GM12874 (cell line): ENCODE data around the gene PDGFB.

Source experiments
- TF ChIP-seq, protein P1 (sequence below): IDR thresholded peaks from 2 replicates; pipeline ENCODE4 v1.5.1; 2011; ENCODE audit warnings: low read depth, mild to moderate bottlenecking, control low read depth, low read length, moderate library complexity; ENCODE audit not compliant: insufficient read depth

The PDGFB gene

DNA sequence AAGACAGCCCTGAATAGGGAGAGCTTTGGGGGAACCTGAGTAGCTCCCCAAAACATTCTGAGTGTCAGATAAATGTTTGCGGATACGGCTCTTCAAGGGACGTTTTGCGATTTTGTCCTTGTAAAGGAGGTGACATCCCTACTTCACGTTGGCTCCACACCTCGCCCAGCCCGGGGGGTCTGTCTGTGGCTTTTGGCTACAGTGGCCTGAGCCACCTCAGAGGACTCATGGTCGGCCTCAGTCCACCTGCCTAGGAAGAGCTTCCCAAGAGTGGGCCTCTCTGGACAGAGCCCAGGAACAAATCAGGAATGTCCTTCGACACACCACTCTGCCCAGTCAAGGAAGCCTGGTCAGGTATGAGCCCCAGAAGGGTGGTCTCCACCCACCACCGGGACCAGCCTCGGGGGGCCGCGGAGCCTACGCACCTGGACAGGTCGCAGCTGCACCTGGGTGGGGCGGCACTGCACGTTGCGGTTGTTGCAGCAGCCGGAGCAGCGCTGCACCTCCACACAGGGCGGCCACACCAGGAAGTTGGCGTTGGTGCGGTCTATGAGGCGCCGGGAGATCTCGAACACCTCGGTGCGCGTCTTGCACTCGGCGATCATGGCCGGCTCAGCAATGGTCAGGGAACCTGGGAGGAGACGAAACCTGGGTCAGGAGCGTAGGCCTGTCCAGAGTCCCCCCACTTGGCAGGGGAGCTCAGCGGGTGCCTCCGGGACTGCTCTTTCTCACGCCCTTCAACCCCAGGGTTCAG lies 13.4 kb downstream of the PDGFB start:
- TF ChIP-seq, protein P1, sequence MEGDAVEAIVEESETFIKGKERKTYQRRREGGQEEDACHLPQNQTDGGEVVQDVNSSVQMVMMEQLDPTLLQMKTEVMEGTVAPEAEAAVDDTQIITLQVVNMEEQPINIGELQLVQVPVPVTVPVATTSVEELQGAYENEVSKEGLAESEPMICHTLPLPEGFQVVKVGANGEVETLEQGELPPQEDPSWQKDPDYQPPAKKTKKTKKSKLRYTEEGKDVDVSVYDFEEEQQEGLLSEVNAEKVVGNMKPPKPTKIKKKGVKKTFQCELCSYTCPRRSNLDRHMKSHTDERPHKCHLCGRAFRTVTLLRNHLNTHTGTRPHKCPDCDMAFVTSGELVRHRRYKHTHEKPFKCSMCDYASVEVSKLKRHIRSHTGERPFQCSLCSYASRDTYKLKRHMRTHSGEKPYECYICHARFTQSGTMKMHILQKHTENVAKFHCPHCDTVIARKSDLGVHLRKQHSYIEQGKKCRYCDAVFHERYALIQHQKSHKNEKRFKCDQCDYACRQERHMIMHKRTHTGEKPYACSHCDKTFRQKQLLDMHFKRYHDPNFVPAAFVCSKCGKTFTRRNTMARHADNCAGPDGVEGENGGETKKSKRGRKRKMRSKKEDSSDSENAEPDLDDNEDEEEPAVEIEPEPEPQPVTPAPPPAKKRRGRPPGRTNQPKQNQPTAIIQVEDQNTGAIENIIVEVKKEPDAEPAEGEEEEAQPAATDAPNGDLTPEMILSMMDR: no peak

DNA sequence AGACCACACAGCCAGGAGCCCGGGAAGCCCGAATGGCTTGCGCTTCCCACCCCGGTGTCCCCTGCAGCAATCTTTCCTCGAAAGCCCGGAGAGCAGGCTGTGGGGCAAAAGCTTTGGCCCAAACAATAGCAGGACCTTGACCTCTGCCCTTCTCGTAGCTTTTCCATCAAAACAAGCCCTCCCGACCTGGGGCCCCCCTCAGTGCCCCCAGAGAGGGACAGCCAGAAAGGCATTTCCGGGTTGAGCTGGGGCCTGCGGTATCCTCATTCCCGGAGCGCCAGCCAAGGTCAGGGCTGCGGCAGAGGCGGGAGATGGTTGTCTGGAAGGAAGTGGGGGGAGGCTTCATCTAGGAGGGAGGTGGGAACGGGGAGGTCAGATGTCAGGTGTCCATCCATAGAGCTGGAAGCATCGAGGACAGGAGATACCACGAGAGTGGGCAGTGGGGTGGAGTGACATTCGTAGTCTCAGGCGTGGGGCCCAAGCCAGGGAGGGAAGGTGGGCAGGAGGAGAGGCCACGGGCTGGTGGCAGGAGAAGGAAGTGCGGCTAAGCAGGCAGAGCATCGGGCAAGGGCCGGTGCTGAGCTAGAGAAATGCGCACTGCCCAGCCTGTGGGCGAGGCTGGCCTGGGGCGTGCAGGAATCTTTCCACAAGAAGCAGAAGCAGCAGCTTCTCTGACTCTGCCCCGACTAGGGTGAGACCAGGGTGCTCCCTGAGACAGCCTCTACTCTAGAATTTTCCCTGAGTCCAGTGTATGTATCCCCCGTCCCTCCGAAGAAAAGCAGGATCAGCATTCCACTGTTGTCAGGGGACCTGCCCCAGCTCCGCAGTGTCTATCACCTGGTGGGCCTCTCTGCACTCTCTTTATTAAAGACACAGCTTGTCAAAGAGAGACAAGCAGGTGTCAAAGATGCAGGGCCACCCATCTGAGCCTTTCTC lies 14.3 kb downstream of the PDGFB start:
- TF ChIP-seq, protein P1: no peak

DNA sequence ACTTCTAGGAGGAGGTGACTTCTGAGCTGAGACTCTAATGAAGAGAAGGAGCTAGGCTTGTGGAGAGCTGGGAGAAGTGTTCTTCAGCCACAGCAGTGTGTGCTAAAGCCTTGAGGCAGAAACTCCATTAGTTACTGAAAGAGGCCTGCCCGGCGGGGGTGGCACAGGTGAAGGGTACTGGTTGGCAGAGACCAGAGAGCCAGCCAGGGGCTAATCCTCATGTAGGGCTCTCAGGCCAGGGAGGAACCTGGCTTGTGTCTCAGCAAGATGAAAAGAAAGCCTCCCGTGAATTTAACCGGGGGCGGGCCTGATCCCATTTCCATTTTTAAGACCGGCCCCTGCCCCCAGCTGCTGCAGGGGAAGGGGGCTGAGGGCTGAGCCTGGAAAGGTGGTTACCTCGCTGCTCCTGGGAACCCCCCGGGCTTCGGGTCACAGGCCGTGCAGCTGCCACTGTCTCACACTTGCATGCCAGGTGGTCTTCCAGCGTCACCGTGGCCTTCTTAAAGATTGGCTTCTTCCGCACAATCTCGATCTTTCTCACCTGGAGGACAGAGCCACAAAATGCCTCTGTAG lies 15.0 kb downstream of the PDGFB start:
- TF ChIP-seq, protein P1: no peak

DNA sequence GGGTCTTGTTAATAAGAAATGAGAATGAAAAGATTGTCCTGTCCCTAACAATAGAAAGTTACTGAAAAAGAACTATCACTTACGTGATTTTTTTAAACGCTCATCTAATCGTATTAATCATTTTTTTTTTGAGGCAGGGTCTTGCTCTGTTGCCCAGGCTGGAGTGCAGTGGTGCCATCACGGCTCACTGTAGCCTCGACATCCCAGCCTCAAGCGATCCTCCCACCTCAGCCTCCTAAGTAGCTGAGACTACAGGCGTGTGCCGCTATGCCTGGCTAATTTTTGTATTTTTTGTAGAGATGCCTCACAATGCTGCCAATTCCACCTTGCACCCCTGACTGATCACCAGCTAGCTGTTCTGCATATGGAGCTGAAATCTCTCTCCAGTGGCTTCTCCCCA lies 15.7 kb downstream of the PDGFB start:
- TF ChIP-seq, protein P1: no peak

DNA sequence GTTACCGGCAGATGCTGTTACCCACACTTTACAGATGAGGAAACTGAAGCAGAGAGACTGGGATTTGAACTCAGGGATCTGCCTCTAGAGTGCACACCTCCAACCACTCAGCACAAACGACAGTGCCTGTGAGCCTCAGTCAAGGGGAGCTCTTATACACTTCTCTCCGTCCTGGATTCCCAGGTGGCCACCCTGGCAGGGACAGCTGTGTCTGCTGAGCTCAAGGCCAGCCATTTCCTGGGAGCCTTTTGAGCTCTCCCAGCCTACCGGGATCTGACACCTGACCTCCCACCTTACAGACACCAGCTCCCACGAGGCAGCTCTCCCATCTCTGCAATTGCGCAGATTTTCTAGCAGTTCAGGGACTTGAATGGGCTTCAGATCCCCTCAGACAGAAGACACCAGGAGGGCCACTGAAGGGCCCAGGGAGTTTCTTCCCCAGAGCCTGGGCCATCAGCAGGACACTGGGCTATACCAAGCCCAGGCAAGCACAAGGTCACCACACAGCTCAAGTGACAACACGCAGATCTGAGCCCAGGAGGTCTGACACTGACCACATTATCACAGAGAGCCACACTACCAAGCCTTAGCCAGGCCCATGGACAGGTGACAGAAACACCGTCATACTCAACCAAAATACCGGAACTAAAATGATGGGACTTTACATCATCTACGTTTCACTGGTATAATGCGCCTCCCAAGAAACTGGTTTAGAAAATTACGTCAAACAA lies 17.1 kb downstream of the PDGFB start:
- TF ChIP-seq, protein P1: no peak

DNA sequence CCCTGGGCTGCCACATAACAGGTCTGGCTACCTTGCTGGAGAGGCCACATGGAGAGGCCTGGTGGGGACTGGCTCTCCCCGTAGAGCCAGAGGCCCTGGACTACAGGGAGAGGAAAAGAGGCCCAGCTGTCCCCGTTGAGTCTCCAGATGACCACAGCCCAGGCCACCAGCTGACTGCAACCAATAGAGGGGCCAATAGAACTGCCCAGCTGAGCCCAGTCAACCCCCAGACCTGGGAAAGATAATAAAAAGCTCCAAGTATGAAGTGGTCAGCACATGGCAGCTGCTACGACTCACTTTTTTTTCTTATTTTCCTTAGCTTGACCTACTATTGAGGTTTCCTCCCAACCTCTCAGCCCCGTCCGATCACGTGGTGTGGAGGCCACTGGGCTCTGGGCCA lies 18.4 kb downstream of the PDGFB start:
- TF ChIP-seq, protein P1: no peak

DNA sequence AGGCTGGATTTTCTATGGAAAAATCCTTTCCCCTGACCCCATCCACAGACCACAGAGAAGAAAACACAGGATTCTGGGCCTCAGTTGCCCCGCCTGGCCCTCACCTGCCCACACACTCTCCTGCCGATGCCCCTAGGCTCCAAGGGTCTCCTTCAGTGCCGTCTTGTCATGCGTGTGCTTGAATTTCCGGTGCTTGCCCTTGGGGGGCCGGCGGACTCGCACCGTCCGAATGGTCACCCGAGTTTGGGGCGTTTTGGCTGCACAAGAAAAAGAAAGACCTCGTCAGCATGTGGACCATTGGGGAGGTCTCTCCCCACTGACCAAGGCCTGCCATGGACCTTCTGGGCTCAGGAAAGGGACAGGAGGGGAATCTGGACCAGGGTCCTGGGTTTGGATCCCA lies 19.2 kb downstream of the PDGFB start:
- TF ChIP-seq, protein P1: no peak
